CD4-positive, CD25-positive, alpha-beta regulatory T cell (primary cell): ENCODE data around the gene FGFRL1. TPM values are rescaled to one million over a fixed set of nuclear protein-coding genes. Genes with fewer than 3 reads are reported as not detected.

Experiments
- ATAC-seq, 2 donors: fragments of 150-1000 bp; cut with Tn5 transposase; one replicate each; pipeline ENCODE4 v1.10.0; 2021; ENCODE audit warnings: low read depth in 2 of 2, moderate number of reproducible peaks in 2 of 2, moderate library complexity in 1 of 2
- DNase-seq, 3 donors: peaks; one replicate each; pipeline versions ENCODE4 v3.0.0 to v3.0.0-alpha.2; 2012 to 2022; ENCODE audit warnings: mixed read lengths in 1 of 3
- H3K27ac ChIP-seq: one replicate; pipeline ENCODE4 v1.7.0; 2013; ENCODE audit warnings: mild to moderate bottlenecking, low read length; ENCODE audit not compliant: insufficient read depth, poor library complexity, severe bottlenecking
- H3K27me3 ChIP-seq: one replicate; pipeline ENCODE4 v1.7.0; 2013; ENCODE audit warnings: low read length; ENCODE audit not compliant: control insufficient read depth, insufficient read depth
- H3K36me3 ChIP-seq: one replicate; pipeline ENCODE4 v1.7.0; 2013; ENCODE audit warnings: mild to moderate bottlenecking, low read length, moderate library complexity; ENCODE audit not compliant: control insufficient read depth, insufficient read depth
- H3K4me1 ChIP-seq: 2 replicates; pipeline ENCODE4 v1.7.0; 2013; ENCODE audit warnings: mild to moderate bottlenecking, low read length; ENCODE audit not compliant: insufficient read depth, control insufficient read depth, poor library complexity, severe bottlenecking
- H3K4me3 ChIP-seq: one replicate; pipeline ENCODE4 v1.7.0; 2013; ENCODE audit warnings: low read depth, mild to moderate bottlenecking, low read length, moderate library complexity
- H3K9me3 ChIP-seq, 2 experiments: 1 replicate in 1 of 2; 2 replicates in 1 of 2; pipeline ENCODE4 v1.7.0; 2013; ENCODE audit warnings: low read length in 2 of 2, mild to moderate bottlenecking in 1 of 2, moderate library complexity in 1 of 2; ENCODE audit not compliant: control insufficient read depth in 2 of 2
- H3K27ac Mint-ChIP-seq, 3 donors: one replicate each; pipeline ENCODE4 v1.8.0; 2020 to 2022; ENCODE audit warnings: mild to moderate bottlenecking in 3 of 3, mixed read lengths in 3 of 3, moderate library complexity in 2 of 3
- H3K27me3 Mint-ChIP-seq: one replicate; pipeline ENCODE4 v1.8.0; 2022; ENCODE audit warnings: mild to moderate bottlenecking, mixed read lengths
- H3K36me3 Mint-ChIP-seq: one replicate; pipeline ENCODE4 v1.8.0; 2020; ENCODE audit warnings: mixed read lengths
- H3K4me1 Mint-ChIP-seq, 4 donors: one replicate each; pipeline ENCODE4 v1.8.0; 2020 to 2022; ENCODE audit warnings: mixed read lengths in 4 of 4, mild to moderate bottlenecking in 1 of 4
- H3K4me3 Mint-ChIP-seq, 4 donors: one replicate each; pipeline ENCODE4 v1.8.0; 2020 to 2022; ENCODE audit warnings: mild to moderate bottlenecking in 4 of 4, mixed read lengths in 4 of 4, moderate library complexity in 3 of 4
- H3K9me3 Mint-ChIP-seq, 7 donors: one replicate each; pipeline ENCODE4 v1.8.0; 2020 to 2022; ENCODE audit warnings: mixed read lengths in 7 of 7, mild to moderate bottlenecking in 3 of 7, moderate library complexity in 2 of 7
- polyA plus RNA-seq, 4 donors: library from polyadenylated mRNA; unstranded; fragments of 300-500 nt; fragmentation: Illumina TruSeq; gene quantifications; one replicate each; pipeline ENCODE4 v1.2.3, GENCODE V29; 2021
- total RNA-seq: library from RNA; stranded (reverse); gene quantifications from one replicate; pipeline ENCODE4 v1.2.3, GENCODE V29; 2022

Gene FGFRL1
- total and polyA plus RNA-seq, 5 donors from 2014 or later, result 0.27 to 14.3 (median 0.35) TPM

GRCh38 chr4:1017706-1018105 lies 6.3 kb downstream of the FGFRL1 start:
- Histone ChIP-seq H3K9me3 (no peaks in the 10 kb centered on the region), H3K4me3 (no peak overlapping the region), H3K36me3 (no peaks in the 10 kb centered on the region), H3K27ac (no peak overlapping the region), H3K4me1 (peaks cover 5% of the 10 kb centered on the region), H3K27me3 (no peaks in the 10 kb centered on the region)
- no peak for ATAC-seq
- Mint-ChIP-seq H3K4me1 (peaks cover 0 to 6% (median 3%) of the 10 kb centered on the region in 4 donors), H3K36me3 (no peaks in the 10 kb centered on the region), H3K27me3 (no peaks in the 10 kb centered on the region), H3K27ac (no peak overlapping the region), H3K9me3 (no peaks in the 10 kb centered on the region), H3K4me3 (no peak overlapping the region)
- no peak for DNase-seq

- ATAC-seq (no peak), DNase-seq (no peak)
- no peak overlapping the region for H3K27ac ChIP-seq
- no peak overlapping the region for H3K27ac Mint-ChIP-seq
- H3K27me3 ChIP-seq, result no peaks in the 10 kb centered on the region
- H3K9me3 ChIP-seq, result no peaks in the 10 kb centered on the region
- H3K4me3 ChIP-seq, result no peak overlapping the region
- no peaks in the 10 kb centered on the region for H3K36me3 Mint-ChIP-seq
- peaks cover 0 to 6% (median 3%) of the 10 kb centered on the region in 4 donors for H3K4me1 Mint-ChIP-seq
- H3K4me1 ChIP-seq, result peaks cover 3% of the 10 kb centered on the region
- no peaks in the 10 kb centered on the region for H3K36me3 ChIP-seq
- H3K9me3 Mint-ChIP-seq, result no peaks in the 10 kb centered on the region
- no peaks in the 10 kb centered on the region for H3K27me3 Mint-ChIP-seq
- no peak overlapping the region for H3K4me3 Mint-ChIP-seq
Observed at GRCh38 chr4:1018147-1019020, 7.0 kb downstream of the FGFRL1 start.

DNA sequence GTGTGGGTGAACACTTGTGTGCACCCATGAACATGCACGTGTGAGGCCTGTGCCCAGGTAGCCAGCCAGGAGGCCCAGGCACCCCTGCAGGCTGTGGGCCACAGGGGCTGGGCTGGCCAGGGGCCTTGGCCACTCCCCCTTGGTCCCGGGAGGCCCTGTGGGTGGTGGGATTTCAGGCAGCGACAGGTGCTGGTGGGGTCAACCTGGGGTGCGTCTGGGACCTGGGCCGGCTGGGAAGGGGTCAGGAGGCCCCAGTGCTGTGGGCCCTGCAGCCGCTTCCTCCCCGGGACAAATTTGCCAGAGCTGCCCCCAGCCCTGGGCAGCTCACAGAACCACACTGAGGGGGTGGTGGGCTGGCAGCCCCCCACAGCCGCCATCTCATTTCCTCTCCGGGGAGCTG lies 7.9 kb downstream of the FGFRL1 start:
- H3K4me3 ChIP-seq, result no peak overlapping the region
- Mint-ChIP-seq H3K4me3 (no peak overlapping the region), H3K4me1 (peaks cover 0 to 2% (median 0%) of the 10 kb centered on the region in 4 donors), H3K27me3 (no peaks in the 10 kb centered on the region), H3K27ac (no peak overlapping the region), H3K36me3 (no peaks in the 10 kb centered on the region), H3K9me3 (no peaks in the 10 kb centered on the region)
- H3K27ac ChIP-seq, result no peak overlapping the region
- DNase-seq (no peak), ATAC-seq (no peak)
- peaks cover 3% of the 10 kb centered on the region for H3K4me1 ChIP-seq
- no peaks in the 10 kb centered on the region for H3K36me3 ChIP-seq
- no peaks in the 10 kb centered on the region for H3K9me3 ChIP-seq
- no peaks in the 10 kb centered on the region for H3K27me3 ChIP-seq

GRCh38 chr4:1019729-1020470 lies 8.5 kb downstream of the FGFRL1 start:
- Mint-ChIP-seq H3K36me3 (no peaks in the 10 kb centered on the region), H3K4me3 (no peak overlapping the region), H3K9me3 (no peaks in the 10 kb centered on the region), H3K4me1 (peaks cover 0 to 2% (median 0%) of the 10 kb centered on the region in 4 donors), H3K27me3 (no peaks in the 10 kb centered on the region), H3K27ac (no peak overlapping the region)
- Histone ChIP-seq H3K9me3 (no peaks in the 10 kb centered on the region), H3K4me1 (peaks cover 3% of the 10 kb centered on the region), H3K27me3 (no peaks in the 10 kb centered on the region), H3K4me3 (no peak overlapping the region), H3K27ac (no peak overlapping the region), H3K36me3 (peaks cover under 1% of the 10 kb centered on the region)
- no peak for DNase-seq
- no peak for ATAC-seq

- Histone ChIP-seq H3K4me1 (peaks cover 3% of the 10 kb centered on the region), H3K4me3 (no peak overlapping the region), H3K36me3 (peaks cover 2% of the 10 kb centered on the region), H3K27ac (no peak overlapping the region), H3K9me3 (no peaks in the 10 kb centered on the region), H3K27me3 (no peaks in the 10 kb centered on the region)
- peaks cover 0 to 12% (median 2%) of the 10 kb centered on the region in 4 donors for H3K4me1 Mint-ChIP-seq
- DNase-seq (no peak), ATAC-seq (no peak)
- peak overlapping the region in 1 of 3 donors; percentile 69 for H3K27ac Mint-ChIP-seq
- no peaks in the 10 kb centered on the region for H3K9me3 Mint-ChIP-seq
- H3K4me3 Mint-ChIP-seq, result no peak overlapping the region
- H3K36me3 Mint-ChIP-seq, result peaks cover 3% of the 10 kb centered on the region
- no peaks in the 10 kb centered on the region for H3K27me3 Mint-ChIP-seq
Observed at GRCh38 chr4:1021386-1022050, 10.1 kb downstream of the FGFRL1 start.

GRCh38 chr4:1022051-1022738 lies 10.8 kb downstream of the FGFRL1 start:
- no peak overlapping the region for H3K4me3 Mint-ChIP-seq
- Histone ChIP-seq H3K9me3 (no peaks in the 10 kb centered on the region), H3K27me3 (no peaks in the 10 kb centered on the region), H3K4me1 (peaks cover 3% of the 10 kb centered on the region), H3K4me3 (no peak overlapping the region), H3K36me3 (peaks cover 2% of the 10 kb centered on the region), H3K27ac (no peak overlapping the region)
- H3K36me3 Mint-ChIP-seq, result peaks cover 3% of the 10 kb centered on the region
- H3K27ac Mint-ChIP-seq, result peak overlapping the region in 1 of 3 donors; percentile 69
- ATAC-seq, result no peak
- DNase-seq, result no peak
- H3K4me1 Mint-ChIP-seq, result peaks cover 0 to 12% (median 2%) of the 10 kb centered on the region in 4 donors
- H3K27me3 Mint-ChIP-seq, result no peaks in the 10 kb centered on the region
- H3K9me3 Mint-ChIP-seq, result no peaks in the 10 kb centered on the region

GRCh38 chr4:1022739-1023066 lies 11.3 kb downstream of the FGFRL1 start:
- Mint-ChIP-seq H3K27ac (no peak overlapping the region), H3K9me3 (no peaks in the 10 kb centered on the region), H3K4me3 (no peak overlapping the region), H3K27me3 (no peaks in the 10 kb centered on the region), H3K4me1 (peaks cover 0 to 12% (median 2%) of the 10 kb centered on the region in 4 donors), H3K36me3 (peaks cover 3% of the 10 kb centered on the region)
- no peaks in the 10 kb centered on the region for H3K27me3 ChIP-seq
- H3K4me3 ChIP-seq, result no peak overlapping the region
- H3K36me3 ChIP-seq, result peaks cover 2% of the 10 kb centered on the region
- DNase-seq (no peak), ATAC-seq (no peak)
- no peak overlapping the region for H3K27ac ChIP-seq
- H3K9me3 ChIP-seq, result no peaks in the 10 kb centered on the region
- peaks cover 3% of the 10 kb centered on the region for H3K4me1 ChIP-seq
